Fibroblast of skin of left quadriceps (primary cell): ENCODE results near the gene PACSIN1.
"Not testable (repeated sequence)": the region's sequence is repeated elsewhere in the genome, so short reads cannot be mapped to it uniquely, and the experiment has no call there.

Source experiments
- DNase-seq, 2 experiments: peaks; one replicate each; pipeline ENCODE4 v3.0.0-alpha.2; 2013; ENCODE audit warnings: low read depth in 2 of 2

PACSIN1 gene

DNA sequence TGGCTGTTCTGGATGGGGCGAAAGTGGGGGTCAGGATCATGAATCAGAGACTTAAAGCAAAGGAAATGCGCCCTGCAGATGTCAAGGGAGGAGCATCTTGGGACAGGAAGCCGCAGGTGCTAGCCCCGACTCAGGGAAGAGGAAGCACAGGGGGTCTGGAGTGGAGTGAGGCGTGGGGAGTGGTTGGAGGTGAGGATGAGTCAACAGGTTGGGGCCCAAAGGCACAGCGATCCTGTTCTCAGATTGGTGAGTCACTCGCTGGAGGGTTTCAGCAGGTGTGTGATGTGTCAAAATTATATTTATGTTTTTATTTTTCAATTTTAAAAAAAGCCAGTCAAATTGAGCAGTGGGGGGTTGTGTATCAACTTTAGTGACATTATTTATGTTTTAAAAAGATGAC is 19.0 kb downstream of the PACSIN1 start:
- DNase-seq = no peak

DNA sequence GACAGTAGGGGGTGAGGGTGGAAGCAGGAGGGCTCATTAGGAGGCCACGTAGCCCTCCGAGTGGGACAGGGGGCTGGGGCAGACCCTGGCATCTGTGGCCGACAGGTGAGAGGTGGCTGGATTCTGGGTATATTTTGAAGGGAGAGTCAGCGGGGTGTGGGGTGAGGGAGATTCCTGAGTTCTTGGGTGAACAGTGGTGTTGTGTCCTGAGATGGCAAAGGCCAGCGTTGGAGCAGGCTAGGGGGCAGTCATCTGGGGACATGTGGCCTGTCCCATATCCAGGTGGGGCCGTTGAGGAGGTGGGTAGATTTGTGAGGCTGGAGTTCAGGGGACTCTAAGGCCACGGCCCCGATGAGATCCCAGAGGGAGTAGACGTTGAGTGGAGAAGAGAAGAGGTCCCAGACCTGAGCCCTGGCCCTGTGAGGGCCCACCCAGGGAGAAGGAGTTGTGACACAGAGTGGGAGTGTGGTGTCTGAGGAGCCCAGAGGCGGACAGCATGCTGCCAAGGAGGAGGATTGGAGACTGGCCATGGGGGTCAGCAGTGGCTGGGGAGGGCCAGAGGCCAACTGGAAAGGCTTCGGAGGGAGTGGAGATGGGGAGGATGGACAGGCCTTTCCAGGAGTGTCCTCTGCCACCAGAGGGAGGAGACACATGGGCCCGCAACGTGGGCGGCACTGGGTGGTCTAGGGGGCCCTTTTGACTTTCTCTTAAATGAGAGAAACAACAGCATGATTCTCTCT is 19.6 kb downstream of the PACSIN1 start:
- DNase-seq = no peak

DNA sequence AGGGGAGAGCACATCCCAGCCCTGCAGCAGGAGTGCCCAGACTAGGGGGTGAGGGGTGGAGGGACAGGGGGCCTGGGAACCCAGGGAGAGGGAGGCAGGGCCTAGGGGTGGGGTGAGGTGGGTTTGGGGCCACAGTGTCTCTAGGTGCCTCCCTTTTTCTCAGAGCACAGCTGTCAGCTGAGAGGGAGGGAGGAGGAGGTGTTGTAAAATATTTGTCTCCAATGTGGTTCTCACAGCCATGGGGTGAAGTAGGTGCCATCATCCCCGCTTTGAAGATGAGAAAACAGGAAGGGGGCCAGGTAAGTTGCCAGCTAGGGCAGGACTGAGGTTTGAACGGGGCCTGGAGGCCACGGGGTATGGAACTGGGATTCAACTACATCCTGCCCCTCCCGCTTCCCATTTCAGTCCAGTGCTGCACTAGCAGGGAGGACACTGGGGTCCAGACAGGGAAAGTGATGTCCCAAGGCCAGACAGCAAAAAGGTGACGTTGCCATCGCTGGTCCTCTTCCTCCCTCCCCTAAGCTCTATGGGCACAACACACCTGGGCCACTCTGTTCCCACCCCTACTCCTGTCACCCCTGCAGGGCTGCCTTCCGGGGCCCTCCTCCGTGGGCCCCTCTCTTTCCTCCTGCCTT is 20.3 kb downstream of the PACSIN1 start:
- DNase-seq = no peak

DNA sequence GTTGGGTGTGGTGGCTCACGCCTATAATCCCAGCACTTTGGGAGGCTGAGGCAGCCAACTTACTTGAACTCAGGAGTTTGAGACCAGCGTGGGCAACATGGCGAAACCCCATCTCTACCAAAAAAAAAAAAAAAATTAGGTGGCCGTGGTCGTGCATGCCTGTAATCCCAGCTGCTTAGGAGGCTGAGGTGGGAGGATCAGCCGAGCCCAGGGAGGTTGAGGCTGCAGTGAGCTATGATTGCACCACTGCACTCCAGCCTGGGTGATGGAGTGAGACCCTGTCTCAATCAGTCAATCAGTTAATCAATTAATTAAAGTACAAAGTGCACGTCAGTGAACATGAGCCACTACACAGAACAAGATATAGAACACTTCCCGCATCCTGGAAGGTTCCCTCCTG is 21.0 kb downstream of the PACSIN1 start:
- not testable (repeated sequence) for DNase-seq

DNA sequence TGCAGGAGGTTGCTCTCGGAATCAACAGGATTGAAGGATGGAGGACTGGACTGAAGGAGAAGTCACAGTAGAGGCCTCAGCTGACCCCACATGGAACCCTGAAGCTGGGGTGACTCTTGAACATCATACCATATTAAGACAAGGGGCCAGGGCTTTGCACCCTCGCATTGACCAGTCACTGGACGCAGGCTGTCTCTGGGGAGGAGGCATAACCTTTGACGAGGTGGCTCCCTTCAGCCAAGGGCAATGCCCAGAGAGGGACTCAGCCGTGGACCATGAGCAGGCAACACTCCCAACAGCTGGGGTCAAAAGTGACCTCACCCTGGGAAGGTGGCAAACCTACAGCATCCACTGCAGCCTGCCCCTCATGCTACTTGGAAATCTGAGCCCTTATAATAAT is 21.7 kb downstream of the PACSIN1 start:
- no peak for DNase-seq

DNA sequence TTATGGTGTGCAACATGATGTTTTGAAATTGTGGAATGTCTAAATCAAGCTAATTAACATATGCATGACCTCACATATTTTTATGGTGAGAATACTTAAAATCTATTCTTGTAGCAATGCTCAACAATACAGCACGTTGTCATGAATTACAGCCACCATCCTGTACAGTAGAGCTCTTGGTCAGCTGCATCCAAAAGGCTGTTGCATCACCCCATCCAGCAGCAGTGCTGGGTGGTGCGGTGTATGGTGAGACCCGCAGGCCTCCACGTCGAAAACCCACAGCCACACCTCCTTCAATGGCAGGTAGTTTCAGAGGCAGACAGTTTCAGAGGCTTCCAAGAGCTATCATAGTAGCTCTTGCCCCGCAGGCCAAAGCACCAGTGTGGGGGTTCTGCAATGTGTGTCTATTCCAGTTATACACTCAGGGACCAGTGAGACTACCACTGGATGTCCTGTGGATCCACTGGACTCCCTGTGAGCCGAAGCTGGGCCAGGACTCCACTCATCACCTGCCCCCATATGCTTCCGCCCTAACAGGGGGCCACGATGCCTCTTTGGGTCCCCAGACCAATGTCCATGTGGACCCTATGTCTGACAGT is 23.4 kb downstream of the PACSIN1 start:
- no peak for DNase-seq

DNA sequence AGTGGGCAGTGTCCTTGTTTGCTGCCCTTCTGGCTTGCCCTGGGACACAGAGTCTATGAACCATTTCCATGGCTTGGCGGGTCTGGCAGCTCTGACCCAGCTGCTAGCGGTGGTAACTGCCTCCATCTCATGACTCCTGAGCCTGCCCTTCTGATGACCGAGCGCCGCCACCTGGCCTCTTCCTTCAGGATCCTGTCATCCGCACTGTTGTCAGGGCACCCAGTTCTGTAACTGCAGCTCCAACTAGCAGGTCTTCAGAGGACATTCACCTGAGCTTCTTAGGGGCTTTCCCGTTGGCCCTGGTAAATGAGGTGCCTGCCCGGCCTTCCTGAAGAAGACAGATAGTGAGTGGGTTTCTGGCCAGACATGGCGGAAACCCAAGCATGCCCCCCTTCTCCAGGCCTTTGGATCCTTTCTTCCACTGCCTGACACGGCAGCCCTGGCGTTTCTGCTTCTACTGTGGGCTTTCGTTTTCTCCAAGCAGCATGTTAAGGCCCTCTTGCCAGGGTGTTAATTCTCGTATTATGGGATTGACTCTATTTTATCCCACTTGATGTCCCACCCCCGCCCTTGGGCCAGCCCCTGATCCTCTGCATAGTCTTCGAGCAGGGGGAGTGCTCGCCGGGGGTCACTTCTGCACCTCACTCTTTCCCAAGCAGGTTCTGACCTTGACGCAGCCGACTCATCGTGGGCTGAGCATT is 24.7 kb downstream of the PACSIN1 start:
- no peak for DNase-seq

DNA sequence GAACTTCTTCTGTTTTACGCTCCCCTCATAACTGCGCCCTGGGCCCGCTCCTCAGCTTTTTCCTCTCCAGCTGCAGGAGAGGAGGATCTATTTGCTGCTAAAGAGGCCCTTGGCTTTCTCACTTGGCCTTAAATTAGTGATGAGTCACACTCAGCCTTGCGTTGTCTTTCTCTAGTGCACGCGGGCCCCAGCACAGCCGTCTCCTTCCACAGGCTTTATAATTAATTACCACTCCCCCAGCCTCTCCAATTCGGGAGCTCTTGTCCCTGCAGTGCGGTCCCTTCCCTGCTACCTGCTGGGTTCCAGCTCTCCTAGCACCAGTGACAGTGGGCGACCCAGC is 25.2 kb downstream of the PACSIN1 start:
- peak in 1 of 2 experiments; percentile 8 for DNase-seq

DNA sequence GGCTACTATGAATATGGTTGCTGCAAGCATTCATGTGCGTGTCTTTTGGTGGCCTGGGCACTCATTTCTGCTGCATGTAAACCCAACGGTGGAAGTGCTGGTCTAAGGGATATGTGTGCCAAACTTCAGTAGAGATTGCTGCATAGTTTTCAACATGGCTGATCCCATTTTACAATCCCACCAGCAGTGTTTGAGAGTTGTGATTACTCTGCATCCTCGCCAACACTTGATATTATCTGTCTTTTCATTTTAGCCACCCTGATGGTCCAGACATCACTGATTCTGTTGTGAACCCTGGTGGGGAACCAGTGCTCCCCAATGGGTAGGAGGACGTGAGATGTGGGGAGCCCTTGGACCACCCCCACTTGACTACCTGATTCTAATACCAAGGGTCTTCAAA is 27.5 kb downstream of the PACSIN1 start:
- no peak for DNase-seq

DNA sequence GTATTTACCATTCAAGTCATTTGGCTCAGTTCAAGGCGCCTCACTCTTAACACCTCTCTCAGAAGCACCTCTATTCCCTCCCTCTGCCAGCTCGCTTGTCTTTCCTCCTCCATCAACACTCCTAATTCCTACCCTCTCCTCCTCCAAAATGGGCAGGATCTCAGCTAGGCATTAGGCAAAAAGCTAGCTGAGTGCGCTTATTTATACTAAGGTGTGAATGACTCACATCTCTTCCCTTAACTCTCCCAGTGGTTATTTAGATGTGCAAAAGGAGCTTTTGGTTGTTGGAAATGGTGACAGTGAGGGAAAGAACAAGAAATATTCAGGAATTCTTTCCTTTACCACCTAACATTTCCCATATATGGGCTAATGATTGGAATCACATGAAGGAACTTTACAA is 29.1 kb downstream of the PACSIN1 start:
- no peak for DNase-seq

DNA sequence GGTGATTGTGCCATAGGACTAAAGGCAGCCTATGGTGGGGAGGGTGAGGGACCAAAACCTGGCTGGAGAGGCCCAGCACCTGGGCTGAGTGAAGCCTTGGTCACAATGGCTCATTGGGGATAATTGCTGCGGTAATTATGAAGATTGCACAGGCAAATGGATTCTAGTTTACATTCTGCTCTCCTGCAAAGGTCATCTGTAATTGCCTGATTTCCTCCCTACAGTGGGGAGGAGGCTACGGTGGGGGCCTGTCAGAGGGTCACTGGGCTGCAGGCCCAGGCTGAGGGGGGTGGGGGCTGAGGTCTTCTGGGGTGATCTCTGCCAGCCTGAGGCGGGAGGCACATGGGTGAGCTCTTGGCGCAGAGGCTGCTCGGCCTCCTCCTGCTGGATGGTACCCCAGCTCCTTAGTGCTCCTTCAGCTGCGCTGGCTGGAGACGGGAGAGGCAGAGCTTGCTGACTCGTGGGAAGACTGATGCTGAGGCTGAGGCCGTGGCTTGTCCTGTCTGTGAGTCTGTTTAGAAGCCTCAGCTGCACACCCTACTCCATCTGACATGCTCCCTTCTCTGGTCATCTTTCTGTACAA is 30.3 kb downstream of the PACSIN1 start:
- no peak for DNase-seq

DNA sequence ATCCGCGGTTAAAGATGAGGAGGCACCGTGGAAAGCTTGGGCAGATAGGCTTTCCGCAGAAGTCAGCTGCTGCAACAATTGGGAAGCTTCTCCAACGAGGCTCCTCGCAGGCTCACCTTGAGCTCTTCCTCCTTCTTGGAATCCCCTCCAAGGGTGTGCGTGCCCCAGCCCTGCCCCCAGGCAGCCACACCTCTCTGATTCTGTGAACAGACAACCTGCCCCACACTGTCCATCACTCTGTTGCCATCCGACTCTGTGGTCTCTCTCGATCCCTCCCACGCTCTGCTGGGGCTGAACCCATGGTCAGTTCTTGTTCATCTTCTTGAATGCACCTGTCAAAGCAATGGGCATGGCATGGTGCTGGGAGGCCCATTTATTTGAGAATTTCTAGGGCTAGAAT is 31.5 kb downstream of the PACSIN1 start:
- no peak for DNase-seq

DNA sequence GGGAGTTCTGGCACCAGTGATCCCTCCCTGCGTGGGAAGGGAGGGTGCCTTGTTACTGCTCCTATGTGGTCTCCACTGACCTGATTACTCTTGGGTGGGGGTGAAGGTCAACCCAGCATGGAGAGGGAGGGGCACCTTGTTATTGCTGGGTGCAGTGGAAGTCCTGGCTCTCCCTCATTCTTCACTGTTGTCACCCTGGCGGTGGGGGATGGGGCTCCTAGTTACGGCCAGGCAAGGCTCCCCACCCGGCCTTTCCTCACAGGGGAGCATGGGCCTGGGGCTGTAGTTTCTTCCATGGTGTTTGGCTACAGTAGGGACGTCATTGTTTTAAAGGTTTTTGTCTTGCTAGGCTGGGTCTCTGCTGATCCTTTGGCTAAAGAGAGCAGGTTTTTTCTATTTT is 40.8 kb downstream of the PACSIN1 start:
- DNase-seq = no peak

DNA sequence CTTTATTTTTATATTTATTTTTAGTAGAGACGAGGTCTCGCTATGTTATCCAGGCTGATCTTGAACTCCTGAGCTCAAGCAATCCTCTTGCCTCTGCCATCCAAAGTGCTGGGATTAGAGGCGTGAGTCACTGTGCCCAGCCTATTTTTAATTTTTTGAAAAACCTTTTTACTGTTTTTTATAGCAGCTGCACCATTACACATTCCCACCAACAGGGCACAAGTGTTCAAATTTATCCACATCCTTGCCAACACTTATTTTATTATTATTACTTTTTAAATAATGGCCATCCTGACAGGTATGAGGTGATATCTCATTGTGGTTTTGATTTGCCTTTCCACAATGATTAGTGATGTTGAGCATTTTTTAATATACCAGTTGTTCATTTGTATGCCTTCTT is 42.5 kb downstream of the PACSIN1 start:
- DNase-seq = no peak

DNA sequence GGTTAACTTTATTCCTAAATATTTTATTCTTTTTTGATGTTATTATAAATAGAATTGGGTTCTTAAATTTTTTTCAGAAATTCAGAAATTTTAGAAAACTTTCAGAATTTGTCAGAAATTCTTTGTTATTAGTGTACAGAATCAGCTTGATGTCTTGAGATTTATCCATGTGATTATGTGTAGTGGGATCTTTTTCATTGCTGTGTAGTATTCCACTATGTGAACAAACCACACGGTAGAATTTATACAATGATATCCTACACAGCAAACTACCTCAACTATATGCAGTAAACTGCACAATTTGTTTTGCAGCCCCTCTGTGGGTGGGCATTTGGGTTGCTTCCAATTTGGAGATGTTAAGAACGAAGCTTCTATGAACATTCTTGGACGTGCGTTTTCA is 43.9 kb downstream of the PACSIN1 start:
- DNase-seq = no peak

DNA sequence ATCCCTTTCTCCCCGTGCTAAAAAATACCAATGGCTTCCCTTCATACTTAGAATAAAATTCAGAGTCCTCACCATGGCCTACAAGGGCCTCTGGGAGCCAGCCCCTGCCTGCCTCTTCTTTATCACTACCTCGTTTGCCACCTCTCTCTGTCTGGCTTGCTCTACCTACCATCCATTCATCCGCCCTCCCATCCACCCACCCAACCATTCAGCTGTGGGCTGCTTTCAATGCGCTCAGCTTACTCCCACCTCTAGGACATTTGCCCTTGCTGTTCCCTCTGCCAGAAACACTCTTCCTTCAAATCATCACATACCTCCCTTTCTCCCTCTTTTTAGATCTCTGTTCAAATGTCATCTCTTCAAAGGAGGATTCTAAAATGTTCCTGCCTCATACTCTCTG is 44.4 kb downstream of the PACSIN1 start:
- no peak for DNase-seq

DNA sequence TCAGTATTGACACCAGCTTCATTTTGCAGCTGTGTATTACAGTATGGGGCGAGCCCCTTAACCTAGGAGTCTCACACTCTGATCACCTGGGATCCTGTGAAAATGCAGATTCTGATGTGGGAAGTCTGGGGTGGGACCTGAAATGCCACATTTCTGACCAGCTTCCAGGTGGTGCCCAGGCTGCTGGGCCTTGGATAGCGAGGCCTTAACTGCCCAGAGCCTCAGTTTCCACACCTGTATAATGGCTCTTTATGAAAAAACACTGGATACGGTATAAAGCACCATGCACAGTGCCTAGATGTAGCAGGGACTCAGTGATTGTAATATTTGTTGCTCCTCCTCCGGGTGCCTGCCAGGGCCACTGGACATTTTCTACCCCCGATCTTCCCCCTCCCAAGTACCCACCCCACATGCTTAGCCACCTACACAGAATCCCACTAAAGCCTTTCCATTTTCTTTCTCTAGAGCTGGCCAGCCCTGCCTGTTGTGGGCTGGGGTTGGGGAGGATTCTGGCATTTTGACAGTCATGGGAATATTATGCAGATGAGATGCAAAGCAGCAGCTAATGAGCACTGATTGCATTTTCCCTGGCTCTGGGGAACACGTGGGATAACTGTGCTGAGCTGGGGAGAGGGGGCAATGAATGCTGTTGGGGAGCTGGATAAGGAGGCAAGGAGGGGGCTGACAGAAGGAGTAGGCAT is 45.5 kb downstream of the PACSIN1 start:
- no peak for DNase-seq

DNA sequence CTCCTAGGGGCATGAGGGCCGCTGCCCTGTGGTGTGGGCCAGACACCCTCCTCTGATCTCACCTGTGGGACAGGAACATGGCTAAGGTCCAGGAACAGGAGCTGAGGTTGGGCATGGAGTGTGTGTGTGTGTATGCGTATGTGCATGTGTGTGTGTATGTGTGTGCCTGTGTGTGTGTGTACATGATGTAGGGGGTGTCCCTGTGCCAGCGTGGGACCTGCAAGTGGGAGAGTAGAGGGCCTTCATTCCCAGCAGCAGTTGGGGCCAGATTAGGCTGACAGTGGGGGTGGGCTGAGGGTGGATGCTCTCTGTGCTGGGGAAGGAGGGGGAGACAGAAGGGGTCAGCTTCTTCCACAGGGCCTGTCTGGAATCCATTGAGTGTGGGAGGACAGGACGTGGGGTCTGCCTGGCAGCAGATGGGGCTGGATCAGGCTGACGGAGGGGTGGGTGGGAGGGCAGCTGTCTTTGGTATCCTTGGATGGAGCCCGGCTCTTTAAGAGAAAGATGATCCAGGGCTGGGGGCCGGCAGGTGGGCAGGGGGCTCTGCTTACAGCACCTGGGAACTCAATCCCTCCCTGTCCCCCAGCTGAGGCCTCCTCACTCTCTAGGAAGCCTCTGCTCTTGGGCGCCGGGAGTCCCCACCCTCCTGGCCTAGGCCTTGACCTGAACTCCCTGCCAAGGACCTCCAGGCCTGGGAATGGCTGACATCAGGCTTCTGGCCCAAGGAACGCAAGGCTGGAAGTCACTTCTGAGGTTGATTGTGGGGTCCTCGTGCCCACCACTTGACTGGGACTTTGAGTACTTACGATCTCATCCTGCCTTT is 46.2 kb downstream of the PACSIN1 start:
- DNase-seq = no peak

DNA sequence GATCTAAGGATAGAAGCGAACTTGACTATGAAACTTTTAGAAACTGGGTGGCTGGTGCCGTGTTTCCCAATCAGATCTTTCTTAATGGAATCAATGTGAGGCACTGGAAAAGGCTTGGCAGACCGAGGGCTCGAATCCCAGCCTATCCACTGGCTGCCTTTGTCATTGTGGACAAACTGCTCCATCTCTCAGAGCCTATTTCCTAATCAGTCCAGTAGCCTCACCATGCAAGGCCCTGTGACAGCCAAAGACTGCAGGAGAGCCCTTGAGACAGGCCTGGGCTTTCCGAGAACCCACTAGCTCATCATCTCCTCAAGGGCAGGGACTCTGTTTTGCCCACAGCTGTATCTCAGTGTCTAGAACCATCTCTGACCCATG is 46.9 kb downstream of the PACSIN1 start:
- DNase-seq = no peak

DNA sequence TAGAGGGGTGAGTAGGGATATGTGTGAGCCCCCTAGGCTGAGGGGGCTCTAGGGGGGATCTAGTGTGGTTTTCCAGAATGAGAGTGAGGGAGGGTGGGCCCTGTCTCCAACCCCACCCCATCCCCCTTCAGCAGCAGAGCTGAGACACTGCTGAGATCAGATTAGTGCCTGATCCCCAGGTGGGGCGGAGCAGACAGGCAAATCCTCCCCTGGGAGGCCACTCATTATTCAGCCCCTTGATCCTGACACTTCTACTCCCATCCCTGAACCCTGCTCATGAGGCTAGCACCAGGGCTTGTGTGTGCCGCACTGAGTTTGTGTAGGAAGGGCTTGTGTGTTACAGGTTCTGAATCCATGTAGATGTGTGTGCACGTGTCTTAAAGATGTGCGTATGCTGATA is 47.8 kb downstream of the PACSIN1 start:
- DNase-seq = no peak

DNA sequence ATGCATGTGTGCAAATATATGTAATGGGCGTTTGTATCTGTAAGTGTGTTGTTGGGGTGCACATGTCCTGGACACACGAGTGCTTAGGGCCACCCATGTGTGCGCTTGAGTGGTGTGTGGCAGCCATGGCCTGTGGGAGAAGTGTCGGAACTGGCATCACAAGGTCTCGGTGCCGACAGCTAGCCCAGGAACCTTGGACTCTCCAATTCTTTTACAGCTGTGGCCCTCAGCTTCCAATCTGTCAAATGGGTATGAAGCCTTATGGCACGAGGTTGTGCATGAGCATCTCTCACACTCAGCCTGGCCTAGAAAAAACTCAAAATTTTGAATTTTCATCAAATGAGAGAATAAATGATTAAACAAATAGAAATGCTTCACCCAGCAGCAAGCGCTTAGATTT is 48.2 kb downstream of the PACSIN1 start:
- DNase-seq = no peak
